SU-DHL-6 (cell line): Measurements from ENCODE around the gene DYNC1LI1.

ENCODE experiments used
- EZH2phosphoT487 ChIP-seq: fragments of 200-600 bp; sonication (generic), shearing (Covaris generic); conservative IDR thresholded peaks from 2 replicates; pipeline ENCODE4 v1.6.1; 2018; ENCODE audit warnings: mild to moderate bottlenecking, antibody characterized with exemption, low read length, moderate library complexity, mixed read lengths
- TF ChIP-seq, protein P1 (sequence below): fragments of 200-600 bp; sonication (generic); IDR thresholded peaks from one replicate; pipeline ENCODE4 v1.5.1; 2017; ENCODE audit warnings: antibody characterized with exemption, mild to moderate bottlenecking, low read length, moderate library complexity; ENCODE audit not compliant: insufficient read depth, poor library complexity, severe bottlenecking

DNA sequence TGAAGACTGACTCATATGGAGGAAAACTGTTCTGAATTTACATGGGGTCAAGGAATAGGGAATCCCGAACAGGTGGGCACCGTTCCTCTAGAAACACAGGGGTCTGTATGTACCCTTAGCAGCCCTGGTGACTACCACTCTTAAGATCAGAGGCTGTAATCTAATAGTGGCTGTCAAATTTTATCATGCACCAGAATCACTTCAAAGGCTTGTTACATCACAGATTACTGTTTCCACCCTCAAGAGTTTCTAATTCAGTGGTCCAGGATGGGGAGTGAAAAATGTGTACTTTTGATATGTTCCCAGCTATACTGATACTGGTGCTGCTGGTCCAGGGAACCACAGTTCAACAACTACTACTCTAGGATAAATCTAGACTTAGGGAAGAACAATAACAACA lies 27.9 kb downstream of the DYNC1LI1 start:
- TF ChIP-seq, protein P1, sequence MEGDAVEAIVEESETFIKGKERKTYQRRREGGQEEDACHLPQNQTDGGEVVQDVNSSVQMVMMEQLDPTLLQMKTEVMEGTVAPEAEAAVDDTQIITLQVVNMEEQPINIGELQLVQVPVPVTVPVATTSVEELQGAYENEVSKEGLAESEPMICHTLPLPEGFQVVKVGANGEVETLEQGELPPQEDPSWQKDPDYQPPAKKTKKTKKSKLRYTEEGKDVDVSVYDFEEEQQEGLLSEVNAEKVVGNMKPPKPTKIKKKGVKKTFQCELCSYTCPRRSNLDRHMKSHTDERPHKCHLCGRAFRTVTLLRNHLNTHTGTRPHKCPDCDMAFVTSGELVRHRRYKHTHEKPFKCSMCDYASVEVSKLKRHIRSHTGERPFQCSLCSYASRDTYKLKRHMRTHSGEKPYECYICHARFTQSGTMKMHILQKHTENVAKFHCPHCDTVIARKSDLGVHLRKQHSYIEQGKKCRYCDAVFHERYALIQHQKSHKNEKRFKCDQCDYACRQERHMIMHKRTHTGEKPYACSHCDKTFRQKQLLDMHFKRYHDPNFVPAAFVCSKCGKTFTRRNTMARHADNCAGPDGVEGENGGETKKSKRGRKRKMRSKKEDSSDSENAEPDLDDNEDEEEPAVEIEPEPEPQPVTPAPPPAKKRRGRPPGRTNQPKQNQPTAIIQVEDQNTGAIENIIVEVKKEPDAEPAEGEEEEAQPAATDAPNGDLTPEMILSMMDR, result no peak
- TF ChIP-seq EZH2phosphoT487, result no peak
